Duodenal mucosa (tissue), 2 donors: ENCODE measurements around the gene GFRA1.

ENCODE experiments used
- H3K27ac ChIP-seq: one replicate; pipeline ENCODE4 v1.7.0; 2013; ENCODE audit warnings: low read depth, low read length
- H3K27me3 ChIP-seq, 2 donors: one replicate each; pipeline ENCODE4 v1.7.0; 2013; ENCODE audit warnings: low read length in 2 of 2, control low read depth in 1 of 2; ENCODE audit not compliant: insufficient read depth in 2 of 2, control insufficient read depth in 1 of 2
- H3K36me3 ChIP-seq, 2 donors: one replicate each; pipeline ENCODE4 v1.7.0; 2013; ENCODE audit warnings: low read length in 2 of 2, control low read depth in 1 of 2; ENCODE audit not compliant: insufficient read depth in 2 of 2, control insufficient read depth in 1 of 2
- H3K4me1 ChIP-seq, 2 donors: one replicate each; pipeline ENCODE4 v1.7.0; 2013; ENCODE audit warnings: low read length in 2 of 2, control low read depth in 1 of 2; ENCODE audit not compliant: insufficient read depth in 2 of 2, control insufficient read depth in 1 of 2
- H3K4me3 ChIP-seq, 2 donors: one replicate each; pipeline ENCODE4 v1.7.0; 2013; ENCODE audit warnings: low read length in 2 of 2, low read depth in 1 of 2
- H3K9ac ChIP-seq, 2 donors: one replicate each; pipeline ENCODE4 v1.7.0; 2013; ENCODE audit warnings: low read length in 2 of 2, low read depth in 1 of 2
- H3K9me3 ChIP-seq, 2 donors: one replicate each; pipeline ENCODE4 v1.7.0; 2013; ENCODE audit warnings: low read length in 2 of 2, control low read depth in 1 of 2; ENCODE audit not compliant: control insufficient read depth in 1 of 2

Gene GFRA1

GRCh38 chr10:116110736-116111135 is 162.3 kb downstream of the GFRA1 start:
- no peaks in the 10 kb centered on the region for H3K27me3 ChIP-seq
- no peak overlapping the region for H3K27ac ChIP-seq
- no peaks in the 10 kb centered on the region for H3K9me3 ChIP-seq
- H3K36me3 ChIP-seq, result no peaks in the 10 kb centered on the region
- no peak overlapping the region for H3K9ac ChIP-seq
- H3K4me1 ChIP-seq, result peaks cover 6 to 7% of the 10 kb centered on the region in 2 donors
- H3K4me3 ChIP-seq, result no peak overlapping the region

- Histone ChIP-seq H3K27ac (no peak overlapping the region), H3K4me3 (no peak overlapping the region), H3K9me3 (no peaks in the 10 kb centered on the region), H3K9ac (no peak overlapping the region), H3K36me3 (no peaks in the 10 kb centered on the region), H3K4me1 (peaks cover 6 to 7% of the 10 kb centered on the region in 2 donors), H3K27me3 (no peaks in the 10 kb centered on the region)
These were observed 163.1 kb downstream of the GFRA1 start for GRCh38 chr10:116109881-116110280.

GRCh38 chr10:116109481-116109880 is 163.5 kb downstream of the GFRA1 start:
- Histone ChIP-seq H3K27ac (no peak overlapping the region), H3K36me3 (no peaks in the 10 kb centered on the region), H3K9ac (no peak overlapping the region), H3K27me3 (no peaks in the 10 kb centered on the region), H3K9me3 (no peaks in the 10 kb centered on the region), H3K4me3 (no peak overlapping the region), H3K4me1 (peaks cover 6 to 7% of the 10 kb centered on the region in 2 donors)

GRCh38 chr10:116108095-116108494 is 164.9 kb downstream of the GFRA1 start:
- Histone ChIP-seq H3K27ac (no peak overlapping the region), H3K4me3 (no peak overlapping the region), H3K9ac (no peak overlapping the region), H3K9me3 (no peaks in the 10 kb centered on the region), H3K27me3 (no peaks in the 10 kb centered on the region), H3K36me3 (no peaks in the 10 kb centered on the region), H3K4me1 (peaks cover 6 to 7% of the 10 kb centered on the region in 2 donors)

- H3K27ac ChIP-seq, result no peak overlapping the region
- H3K4me1 ChIP-seq, result peaks cover 6 to 7% of the 10 kb centered on the region in 2 donors
- no peak overlapping the region for H3K4me3 ChIP-seq
- H3K9me3 ChIP-seq, result no peaks in the 10 kb centered on the region
- H3K9ac ChIP-seq, result no peak overlapping the region
- no peaks in the 10 kb centered on the region for H3K36me3 ChIP-seq
- no peaks in the 10 kb centered on the region for H3K27me3 ChIP-seq
These were observed 166.4 kb downstream of the GFRA1 start for GRCh38 chr10:116106611-116107010.

- Histone ChIP-seq H3K4me3 (no peak overlapping the region), H3K9me3 (no peaks in the 10 kb centered on the region), H3K9ac (no peak overlapping the region), H3K4me1 (peaks cover 6 to 7% of the 10 kb centered on the region in 2 donors), H3K36me3 (no peaks in the 10 kb centered on the region), H3K27ac (no peak overlapping the region), H3K27me3 (no peaks in the 10 kb centered on the region)
These were observed 167.7 kb downstream of the GFRA1 start for GRCh38 chr10:116105264-116105663.

- Histone ChIP-seq H3K27me3 (no peaks in the 10 kb centered on the region), H3K27ac (no peak overlapping the region), H3K4me1 (peaks cover 6 to 7% of the 10 kb centered on the region in 2 donors), H3K36me3 (no peaks in the 10 kb centered on the region), H3K9ac (no peak overlapping the region), H3K4me3 (no peak overlapping the region), H3K9me3 (no peaks in the 10 kb centered on the region)
These were observed 168.6 kb downstream of the GFRA1 start for GRCh38 chr10:116104210-116104932.

- H3K27ac ChIP-seq, result no peak overlapping the region
- H3K9me3 ChIP-seq, result no peaks in the 10 kb centered on the region
- H3K36me3 ChIP-seq, result no peaks in the 10 kb centered on the region
- H3K27me3 ChIP-seq, result no peaks in the 10 kb centered on the region
- H3K9ac ChIP-seq, result no peak overlapping the region
- H3K4me1 ChIP-seq, result peaks cover 6 to 7% of the 10 kb centered on the region in 2 donors
- no peak overlapping the region for H3K4me3 ChIP-seq
These were observed 169.3 kb downstream of the GFRA1 start for GRCh38 chr10:116103668-116104067.

- no peak overlapping the region for H3K9ac ChIP-seq
- no peaks in the 10 kb centered on the region for H3K9me3 ChIP-seq
- H3K36me3 ChIP-seq, result no peaks in the 10 kb centered on the region
- no peaks in the 10 kb centered on the region for H3K27me3 ChIP-seq
- no peaks in the 10 kb centered on the region for H3K4me1 ChIP-seq
- no peak overlapping the region for H3K4me3 ChIP-seq
- no peak overlapping the region for H3K27ac ChIP-seq
These were observed 171.2 kb downstream of the GFRA1 start for GRCh38 chr10:116101616-116102315.

- Histone ChIP-seq H3K4me3 (no peak overlapping the region), H3K9ac (no peak overlapping the region), H3K27ac (no peak overlapping the region), H3K4me1 (no peaks in the 10 kb centered on the region), H3K9me3 (no peaks in the 10 kb centered on the region), H3K36me3 (no peaks in the 10 kb centered on the region), H3K27me3 (no peaks in the 10 kb centered on the region)
These were observed 172.0 kb downstream of the GFRA1 start for GRCh38 chr10:116100984-116101383.
